Cardiac muscle cell (in vitro differentiated cells and primary cell): ENCODE results near the gene RSRC1. TPM values are rescaled to one million over a fixed set of nuclear protein-coding genes. Genes with fewer than 3 reads are reported as not detected.
"Not testable (repeated sequence)": the region's sequence is repeated elsewhere in the genome, so short reads cannot be mapped to it uniquely, and the experiment has no call there.

Experiments used
- DNase-seq, 2 donors: peaks; one replicate each; pipeline versions ENCODE4 v3.0.0 to v3.0.0-alpha.2; 2010 to 2017; ENCODE audit warnings: low read depth in 1 of 2, low spot score in 1 of 2
- H3K27ac ChIP-seq: fragments of 200-600 bp; sonication (generic); 2 replicates; pipeline ENCODE4 v1.5.1; 2016
- H3K27me3 ChIP-seq: fragments of 200-600 bp; sonication (generic); 2 replicates; pipeline ENCODE4 v1.6.0; 2016; ENCODE audit warnings: control low read depth
- H3K36me3 ChIP-seq: fragments of 200-600 bp; sonication (generic); 2 replicates; pipeline ENCODE4 v1.5.1; 2016; ENCODE audit warnings: control low read depth
- H3K4me1 ChIP-seq: fragments of 200-600 bp; sonication (generic); 2 replicates; pipeline ENCODE4 v1.8.1; 2017; ENCODE audit warnings: low read depth, mild to moderate bottlenecking, mixed run types
- H3K4me3 ChIP-seq: fragments of 200-600 bp; sonication (generic); 2 replicates; pipeline ENCODE4 v1.5.1; 2016; ENCODE audit warnings: mild to moderate bottlenecking
- H3K9me3 ChIP-seq: fragments of 200-600 bp; sonication (generic); 2 replicates; pipeline ENCODE4 v1.5.1; 2017; ENCODE audit warnings: low read depth, mild to moderate bottlenecking, control low read depth
- polyA plus RNA-seq: library from polyadenylated mRNA; unstranded; fragments of >200 nt; fragmentation: Nextera tagmentation; extraction: Ambion mirVana; gene quantifications from 2 replicates; pipeline ENCODE4 v1.2.1, GENCODE V29; 2016
- total RNA-seq: library from RNA; depleted of rRNA; stranded (reverse); fragments of >200 nt; gene quantifications from 2 replicates; pipeline ENCODE4 v1.2.3, GENCODE V29; 2016
- TF ChIP-seq, protein P1 (sequence below): IDR thresholded peaks from 2 replicates; pipeline ENCODE4 v1.5.1; 2012; ENCODE audit warnings: low read depth, mild to moderate bottlenecking, low read length

RSRC1 gene
- total and polyA plus RNA-seq, 2 experiments from 2014 or later, result 23.6 to 55.9 TPM

DNA sequence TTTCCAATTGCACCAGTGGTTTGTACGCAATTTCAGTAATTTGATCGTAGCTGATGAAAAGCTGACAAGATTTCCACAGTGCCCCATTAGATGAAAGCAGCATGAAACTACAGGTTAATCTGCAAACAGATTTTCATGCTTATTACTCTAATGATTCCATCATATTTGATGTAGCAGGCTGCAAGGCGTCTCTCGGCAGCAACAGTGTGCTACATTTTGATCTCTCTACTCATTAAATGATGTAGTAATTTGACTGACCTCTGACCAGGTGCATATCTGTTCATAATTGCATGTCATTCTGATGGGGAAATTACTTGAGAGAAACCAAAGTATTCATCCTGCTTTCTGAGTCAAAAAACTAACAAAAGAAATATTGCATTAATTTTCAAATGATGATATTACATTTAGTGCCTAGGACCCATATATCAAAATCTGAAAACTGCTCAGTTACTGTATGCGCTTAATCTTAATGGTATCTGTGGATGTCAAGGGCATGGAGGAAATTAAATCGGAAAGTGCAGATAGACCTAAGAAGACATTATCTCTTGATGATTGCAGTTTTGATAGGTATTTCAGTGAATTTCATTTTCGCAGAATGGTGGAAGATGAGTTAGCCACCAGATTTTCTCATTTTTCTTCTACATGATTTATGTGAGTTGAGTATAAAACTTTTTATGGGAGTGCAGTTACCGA lies 198.5 kb downstream of the RSRC1 start:
- H3K4me3 ChIP-seq, result no peak overlapping the region
- TF ChIP-seq, protein P1, sequence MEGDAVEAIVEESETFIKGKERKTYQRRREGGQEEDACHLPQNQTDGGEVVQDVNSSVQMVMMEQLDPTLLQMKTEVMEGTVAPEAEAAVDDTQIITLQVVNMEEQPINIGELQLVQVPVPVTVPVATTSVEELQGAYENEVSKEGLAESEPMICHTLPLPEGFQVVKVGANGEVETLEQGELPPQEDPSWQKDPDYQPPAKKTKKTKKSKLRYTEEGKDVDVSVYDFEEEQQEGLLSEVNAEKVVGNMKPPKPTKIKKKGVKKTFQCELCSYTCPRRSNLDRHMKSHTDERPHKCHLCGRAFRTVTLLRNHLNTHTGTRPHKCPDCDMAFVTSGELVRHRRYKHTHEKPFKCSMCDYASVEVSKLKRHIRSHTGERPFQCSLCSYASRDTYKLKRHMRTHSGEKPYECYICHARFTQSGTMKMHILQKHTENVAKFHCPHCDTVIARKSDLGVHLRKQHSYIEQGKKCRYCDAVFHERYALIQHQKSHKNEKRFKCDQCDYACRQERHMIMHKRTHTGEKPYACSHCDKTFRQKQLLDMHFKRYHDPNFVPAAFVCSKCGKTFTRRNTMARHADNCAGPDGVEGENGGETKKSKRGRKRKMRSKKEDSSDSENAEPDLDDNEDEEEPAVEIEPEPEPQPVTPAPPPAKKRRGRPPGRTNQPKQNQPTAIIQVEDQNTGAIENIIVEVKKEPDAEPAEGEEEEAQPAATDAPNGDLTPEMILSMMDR, result no peak
- H3K9me3 ChIP-seq, result no peaks in the 10 kb centered on the region
- H3K36me3 ChIP-seq, result no peaks in the 10 kb centered on the region
- H3K4me1 ChIP-seq, result peaks cover 4% of the 10 kb centered on the region
- no peaks in the 10 kb centered on the region for H3K27me3 ChIP-seq
- DNase-seq, result no peak
- no peak overlapping the region for H3K27ac ChIP-seq

DNA sequence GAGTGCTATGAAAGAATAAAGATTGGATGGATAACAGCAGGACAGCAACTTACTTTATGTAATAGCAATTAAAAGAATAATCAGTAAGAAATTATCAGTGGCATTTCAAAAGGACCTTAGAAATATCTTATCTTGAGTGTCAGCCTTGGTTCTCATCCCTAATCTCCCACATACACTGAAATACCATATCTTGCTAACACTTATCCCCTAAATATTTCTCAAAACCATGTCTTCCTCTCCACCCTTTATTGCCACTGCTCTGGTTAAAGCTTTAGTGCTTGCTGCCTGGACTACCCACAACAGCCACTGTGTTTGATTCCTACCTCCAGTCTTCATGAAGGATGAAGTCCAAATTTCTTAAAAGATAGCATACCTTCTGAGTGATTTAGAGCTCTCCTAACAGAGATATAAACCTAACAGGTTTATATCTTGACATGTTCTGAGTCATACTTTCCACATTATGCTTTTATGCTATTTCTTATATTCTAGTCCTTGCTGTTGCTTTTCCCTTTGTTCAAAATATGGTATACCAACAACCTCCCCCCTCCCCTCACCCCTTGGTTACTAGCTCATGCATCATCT lies 202.8 kb downstream of the RSRC1 start:
- peak in 1 of 2 donors; percentile 14 for DNase-seq
- H3K4me3 ChIP-seq, result no peak overlapping the region
- peaks cover 4% of the 10 kb centered on the region for H3K4me1 ChIP-seq
- no peaks in the 10 kb centered on the region for H3K9me3 ChIP-seq
- H3K27ac ChIP-seq, result no peak overlapping the region
- no peaks in the 10 kb centered on the region for H3K27me3 ChIP-seq
- H3K36me3 ChIP-seq, result no peaks in the 10 kb centered on the region
- TF ChIP-seq, protein P1, result no peak

DNA sequence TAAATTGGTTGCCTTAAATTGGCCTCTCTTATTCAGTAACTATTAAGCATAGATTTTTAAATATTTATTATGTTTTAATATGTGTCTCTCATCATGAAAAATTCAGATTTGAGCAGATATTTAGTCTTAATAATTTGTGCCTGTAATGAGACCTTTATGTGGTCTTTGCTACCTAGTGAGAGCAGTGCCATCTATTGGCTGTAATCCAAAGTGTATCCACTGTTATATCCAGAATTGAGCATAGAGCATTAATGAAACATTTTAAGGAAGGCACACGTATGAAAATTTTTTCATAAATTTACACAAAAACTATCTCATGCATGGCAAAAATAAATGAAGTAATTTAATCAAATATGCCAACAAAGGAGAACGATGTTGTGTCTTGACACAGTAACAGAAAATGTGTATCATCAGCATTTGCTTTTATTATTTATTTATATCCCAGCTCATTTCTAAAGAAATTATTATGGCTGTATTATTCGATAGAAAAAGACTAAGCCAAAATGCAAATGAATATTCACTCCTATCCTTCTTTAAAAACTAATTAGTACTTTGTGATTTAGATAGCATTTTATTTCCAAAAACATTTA lies 203.5 kb downstream of the RSRC1 start:
- Histone ChIP-seq H3K36me3 (no peaks in the 10 kb centered on the region), H3K27ac (no peak overlapping the region), H3K4me3 (no peak overlapping the region), H3K4me1 (peaks cover 4% of the 10 kb centered on the region), H3K9me3 (no peaks in the 10 kb centered on the region), H3K27me3 (no peaks in the 10 kb centered on the region)
- TF ChIP-seq, protein P1, result peak; percentile 28
- DNase-seq, result peak; percentile 53 to 61

DNA sequence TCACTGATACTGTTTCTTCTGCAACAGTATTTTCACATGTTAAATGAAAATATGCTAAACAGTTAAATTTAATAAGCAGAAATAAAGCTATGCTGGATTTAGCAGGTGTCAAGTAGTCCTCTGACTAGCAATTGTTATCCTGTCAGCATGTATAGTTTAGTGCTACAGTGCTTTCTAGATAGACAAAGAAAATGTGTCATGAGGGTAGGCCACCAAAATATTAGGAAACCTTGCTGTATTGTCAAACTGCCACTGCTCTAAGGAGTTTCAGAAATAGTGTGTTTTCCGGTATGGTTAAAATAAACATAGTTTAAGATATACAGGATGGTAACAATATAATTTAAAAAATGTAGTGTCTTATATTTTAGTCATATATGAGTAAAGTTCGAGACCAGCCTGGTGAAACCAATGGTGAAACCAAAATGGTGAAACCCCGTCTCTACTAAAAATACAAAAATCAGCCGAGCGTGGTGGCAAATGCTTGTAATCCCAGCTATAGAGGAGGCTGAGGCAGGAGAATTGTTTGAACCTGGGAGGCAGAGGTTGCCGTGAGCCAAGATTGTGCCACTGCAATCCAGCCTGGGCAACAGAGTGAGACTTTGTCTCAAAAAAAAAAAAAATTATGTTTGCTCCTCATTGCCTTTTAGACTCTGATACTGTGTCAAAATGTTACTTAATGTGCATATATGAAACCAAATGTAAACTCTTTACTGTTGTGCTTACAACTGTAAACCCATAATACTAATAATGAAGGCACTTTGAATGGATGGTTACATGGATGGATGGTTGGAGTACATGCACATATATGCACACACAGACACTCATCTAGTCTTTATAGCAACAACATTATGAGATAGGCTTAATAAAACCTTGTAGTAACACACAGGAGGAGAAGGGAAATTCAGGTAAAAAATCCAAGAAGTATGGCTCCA lies 204.8 kb downstream of the RSRC1 start:
- no peak for DNase-seq
- no peak overlapping the region for H3K4me3 ChIP-seq
- TF ChIP-seq, protein P1, result no peak
- H3K4me1 ChIP-seq, result peaks cover 4% of the 10 kb centered on the region
- no peak overlapping the region for H3K27ac ChIP-seq
- no peaks in the 10 kb centered on the region for H3K36me3 ChIP-seq
- no peaks in the 10 kb centered on the region for H3K9me3 ChIP-seq
- no peaks in the 10 kb centered on the region for H3K27me3 ChIP-seq

DNA sequence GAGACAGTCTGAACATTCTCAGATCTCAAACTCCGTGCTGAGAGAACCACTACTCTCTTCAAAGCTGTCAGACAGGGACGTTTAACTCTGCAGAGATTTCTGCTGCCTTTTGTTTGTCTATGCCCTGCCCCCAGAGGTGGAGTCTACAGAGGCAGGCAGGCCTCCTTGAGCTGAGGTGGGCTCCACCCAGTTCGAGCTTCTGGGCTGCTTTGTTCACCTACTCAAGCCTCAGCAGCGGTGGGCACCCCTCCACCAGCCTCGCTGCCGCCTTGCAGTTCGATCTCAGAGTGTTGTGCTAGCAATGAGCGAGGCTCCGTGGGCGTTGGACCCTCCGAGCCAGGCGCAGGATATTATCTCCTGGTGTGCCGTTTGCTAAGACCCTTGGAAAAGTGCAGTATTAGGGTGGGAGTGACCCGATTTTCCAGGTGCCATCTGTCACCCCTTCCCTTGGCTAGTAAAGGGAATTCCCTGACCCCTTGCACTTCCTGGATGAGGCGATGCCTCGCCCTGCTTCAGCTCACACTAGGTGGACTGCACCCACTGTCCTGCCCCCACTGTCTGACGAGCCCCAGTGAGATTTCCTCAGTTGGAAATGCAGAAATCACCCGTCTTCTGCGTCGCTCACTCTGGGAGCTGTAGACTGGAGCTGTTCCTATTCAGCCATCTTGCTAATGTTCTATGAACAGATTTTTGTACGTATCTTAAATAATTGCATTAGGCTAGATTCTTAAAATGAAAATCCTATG lies 220.0 kb downstream of the RSRC1 start:
- H3K27ac ChIP-seq, result peak overlapping the region; percentile 50
- H3K9me3 ChIP-seq, H3K4me1 ChIP-seq, H3K4me3 ChIP-seq, H3K36me3 ChIP-seq, H3K27me3 ChIP-seq: not testable (repeated sequence)
- peak in 1 of 2 donors; percentile 24 for DNase-seq
